HAP-1 (cell line): ENCODE measurements around the gene OR2F1.
A peak's percentile ranks its signal among the peaks of the same experiment; 100 is the strongest.

Experiments used
- DNase-seq, 2 experiments: peaks; one replicate each; pipeline ENCODE4 v3.0.0-alpha.2; 2016 to 2020; ENCODE audit warnings: low spot score in 2 of 2
- H3K27me3 ChIP-seq: fragments of 250-450 bp; sonication (Bioruptor Pico); 2 replicates; pipeline ENCODE4 v1.5.1; 2020; ENCODE audit warnings: low read depth, mild to moderate bottlenecking, moderate library complexity
- H3K36me3 ChIP-seq: fragments of 250-450 bp; sonication (Bioruptor Pico); replicated peaks from 2 replicates; pipeline ENCODE4 v1.5.1; 2020; ENCODE audit warnings: mild to moderate bottlenecking
- H3K4me1 ChIP-seq: fragments of 250-450 bp; sonication (Bioruptor Pico); 2 replicates; pipeline ENCODE4 v1.5.1; 2020; ENCODE audit warnings: mild to moderate bottlenecking
- H3K4me3 ChIP-seq: fragments of 250-450 bp; sonication (Bioruptor Pico); 2 replicates; pipeline ENCODE4 v1.5.1; 2020; ENCODE audit warnings: mild to moderate bottlenecking, moderate library complexity
- H3K9me3 ChIP-seq: fragments of 250-450 bp; sonication (Bioruptor Pico); 2 replicates; pipeline ENCODE4 v1.5.1; 2020; ENCODE audit warnings: mild to moderate bottlenecking, moderate library complexity
- in situ Hi-C: fragments of 300-500 bp; cut with MboI; formaldehyde crosslinking; loops from 3 replicates; pipeline ENCODE4 v1.14.3; 2020; ENCODE audit warnings: low sequenced_read_pairs, inconsistent platforms, mixed read lengths

The OR2F1 gene

GRCh38 chr7:143954544-143954943, at the start of gene OR2F1:
Gene OR2F1, plus strand, starts transcription at chr7:143954844. Its CDS starts 5,127 bp downstream, at chr7:143959971.
- Histone ChIP-seq H3K27me3 (no peaks in the 10 kb centered on the region), H3K9me3 (no peaks in the 10 kb centered on the region), H3K4me1 (peaks cover 9% of the 10 kb centered on the region), H3K4me3 (no peak within 1 kb of the TSS), H3K36me3 (no peaks in the 10 kb centered on the region)
- in situ Hi-C loops, result no loop called here
- DNase-seq, result no peak

- no peak for DNase-seq
- H3K36me3 ChIP-seq, result no peaks in the 10 kb centered on the region
- in situ Hi-C loops, result no loop called here
- H3K9me3 ChIP-seq, result no peaks in the 10 kb centered on the region
- 0 out of 2 replicates have a peak, but pooled peaks cover 3% of the 10 kb centered on the region for H3K27me3 ChIP-seq
- H3K4me3 ChIP-seq, result no peak overlapping the region
- peaks cover 7% of the 10 kb centered on the region; the same call in 1 of the 2 replicates for H3K4me1 ChIP-seq
Measured at GRCh38 chr7:143905509-143905908, 49.1 kb upstream of the OR2F1 start.

- Histone ChIP-seq H3K4me1 (peaks cover 3% of the 10 kb centered on the region; the same call in 1 of the 2 replicates), H3K9me3 (no peaks in the 10 kb centered on the region), H3K4me3 (no peak overlapping the region), H3K36me3 (no peaks in the 10 kb centered on the region), H3K27me3 (0 out of 2 replicates have a peak, but pooled peaks cover 3% of the 10 kb centered on the region)
- DNase-seq, result peak in 1 of 2 experiments; percentile 25
- in situ Hi-C loops, result no loop called here
Measured at GRCh38 chr7:143906151-143906550, 48.5 kb upstream of the OR2F1 start.

GRCh38 chr7:143906895-143907294, 47.7 kb upstream of the OR2F1 start:
- H3K4me3 ChIP-seq, result no peak overlapping the region
- DNase-seq, result no peak

GRCh38 chr7:143908120-143908519, 46.5 kb upstream of the OR2F1 start:
- Histone ChIP-seq H3K36me3 (no peaks in the 10 kb centered on the region), H3K9me3 (no peaks in the 10 kb centered on the region), H3K27me3 (peaks cover 3% of the 10 kb centered on the region; the same call in 1 of the 2 replicates), H3K4me3 (no peak overlapping the region), H3K4me1 (no peaks in the 10 kb centered on the region)
- in situ Hi-C loops, result no loop called here
- DNase-seq, result no peak

More at GRCh38 chr7:143906895-143907294, 47.7 kb upstream of the OR2F1 start:
- Histone ChIP-seq H3K36me3 (no peaks in the 10 kb centered on the region), H3K27me3 (0 out of 2 replicates have a peak, but pooled peaks cover 3% of the 10 kb centered on the region), H3K9me3 (no peaks in the 10 kb centered on the region), H3K4me1 (peaks cover 3% of the 10 kb centered on the region; the same call in 1 of the 2 replicates)
- in situ Hi-C loops, result no loop called here

- in situ Hi-C loops, result no loop called here
- H3K4me3 ChIP-seq, result no peak overlapping the region
Measured at GRCh38 chr7:143909863-143910262, 44.8 kb upstream of the OR2F1 start.

GRCh38 chr7:143910473-143911248, 44.0 kb upstream of the OR2F1 start:
- Histone ChIP-seq H3K27me3 (peaks cover 3% of the 10 kb centered on the region; the same call in 1 of the 2 replicates), H3K4me3 (no peak overlapping the region), H3K9me3 (no peaks in the 10 kb centered on the region), H3K36me3 (no peaks in the 10 kb centered on the region), H3K4me1 (no peaks in the 10 kb centered on the region)
- DNase-seq, result no peak
- in situ Hi-C loops, result no loop called here

More at GRCh38 chr7:143909863-143910262, 44.8 kb upstream of the OR2F1 start:
- Histone ChIP-seq H3K27me3 (peaks cover 3% of the 10 kb centered on the region; the same call in 1 of the 2 replicates), H3K9me3 (no peaks in the 10 kb centered on the region), H3K4me1 (no peaks in the 10 kb centered on the region), H3K36me3 (no peaks in the 10 kb centered on the region)
- no peak for DNase-seq

- no peak for DNase-seq
- H3K27me3 ChIP-seq, result peaks cover 3% of the 10 kb centered on the region; the same call in 1 of the 2 replicates
- H3K9me3 ChIP-seq, result no peaks in the 10 kb centered on the region
- no peaks in the 10 kb centered on the region for H3K4me1 ChIP-seq
- in situ Hi-C loops, result no loop called here
- no peak overlapping the region for H3K4me3 ChIP-seq
- no peaks in the 10 kb centered on the region for H3K36me3 ChIP-seq
Measured at GRCh38 chr7:143913945-143914615, 40.6 kb upstream of the OR2F1 start.

GRCh38 chr7:143914938-143915652, 39.5 kb upstream of the OR2F1 start:
- in situ Hi-C loops, result no loop called here
- H3K9me3 ChIP-seq, result no peaks in the 10 kb centered on the region
- no peak overlapping the region for H3K4me3 ChIP-seq
- no peak for DNase-seq
- H3K27me3 ChIP-seq, result peaks cover 2% of the 10 kb centered on the region; the same call in 1 of the 2 replicates
- H3K36me3 ChIP-seq, result no peaks in the 10 kb centered on the region
- H3K4me1 ChIP-seq, result no peaks in the 10 kb centered on the region

GRCh38 chr7:143924851-143925250, 29.8 kb upstream of the OR2F1 start:
- H3K27me3 ChIP-seq, result peaks cover 4% of the 10 kb centered on the region; the same call in 1 of the 2 replicates
- in situ Hi-C loops, result no loop called here
- no peak overlapping the region for H3K4me3 ChIP-seq
- no peak for DNase-seq
- no peaks in the 10 kb centered on the region for H3K9me3 ChIP-seq
- no peaks in the 10 kb centered on the region for H3K4me1 ChIP-seq
- no peaks in the 10 kb centered on the region for H3K36me3 ChIP-seq

GRCh38 chr7:143929224-143929920, 25.3 kb upstream of the OR2F1 start:
- H3K9me3 ChIP-seq, result no peaks in the 10 kb centered on the region
- no peaks in the 10 kb centered on the region for H3K4me1 ChIP-seq
- H3K36me3 ChIP-seq, result no peaks in the 10 kb centered on the region
- no peak overlapping the region for H3K4me3 ChIP-seq
- no peaks in the 10 kb centered on the region; the same call in 1 of the 2 replicates for H3K27me3 ChIP-seq
- in situ Hi-C loops, result no loop called here
- no peak for DNase-seq

- Histone ChIP-seq H3K27me3 (no peaks in the 10 kb centered on the region; the same call in 1 of the 2 replicates), H3K4me1 (no peaks in the 10 kb centered on the region), H3K36me3 (no peaks in the 10 kb centered on the region), H3K4me3 (no peak overlapping the region), H3K9me3 (no peaks in the 10 kb centered on the region)
- no peak for DNase-seq
- in situ Hi-C loops, result no loop called here
Measured at GRCh38 chr7:143931739-143932138, 22.9 kb upstream of the OR2F1 start.
